Endodermal cell (in vitro differentiated cells): ENCODE measurements around the gene PPP2R2C. TPM values are rescaled to one million over a fixed set of nuclear protein-coding genes. Genes with fewer than 3 reads are reported as not detected.

Source experiments
- DNase-seq: peaks from one replicate; pipeline ENCODE4 v3.0.0-alpha.2; 2017
- H3K27ac ChIP-seq: 2 replicates; pipeline ENCODE4 v1.5.1; 2013; ENCODE audit warnings: mild to moderate bottlenecking, low read depth, low read length, moderate library complexity
- H3K27me3 ChIP-seq: 2 replicates; pipeline ENCODE4 v1.6.1; 2013; ENCODE audit warnings: mild to moderate bottlenecking, low read length, moderate library complexity; ENCODE audit not compliant: insufficient read depth, control insufficient read depth, poor library complexity, severe bottlenecking
- H3K36me3 ChIP-seq: 2 replicates; pipeline ENCODE4 v1.7.0; 2013; ENCODE audit warnings: mild to moderate bottlenecking, low read length, moderate library complexity; ENCODE audit not compliant: control insufficient read depth, insufficient read depth
- H3K4me1 ChIP-seq: one replicate; pipeline ENCODE4 v1.7.0; 2013; ENCODE audit warnings: low read length; ENCODE audit not compliant: control insufficient read depth, insufficient read depth
- H3K4me3 ChIP-seq: 2 replicates; pipeline ENCODE4 v1.5.1; 2013; ENCODE audit warnings: mild to moderate bottlenecking, low read length, moderate library complexity
- H3K9ac ChIP-seq: 2 replicates; pipeline ENCODE4 v1.6.1; 2013; ENCODE audit warnings: mild to moderate bottlenecking, low read length, moderate library complexity; ENCODE audit not compliant: poor library complexity, severe bottlenecking; ENCODE audit errors: extremely low read depth
- H3K9me3 ChIP-seq: 2 replicates; pipeline ENCODE4 v1.6.1; 2013; ENCODE audit warnings: mild to moderate bottlenecking, low read length, moderate library complexity; ENCODE audit not compliant: control insufficient read depth
- H3K27ac Mint-ChIP-seq: 2 replicates; pipeline ENCODE4 v1.8.0; 2020; ENCODE audit warnings: mixed read lengths
- H3K27me3 Mint-ChIP-seq: 2 replicates; pipeline ENCODE4 v1.8.0; 2021; ENCODE audit warnings: mild to moderate bottlenecking, mixed read lengths; ENCODE audit not compliant: insufficient read depth
- H3K36me3 Mint-ChIP-seq: 2 replicates; pipeline ENCODE4 v1.8.0; 2020; ENCODE audit warnings: low read depth, mixed read lengths
- H3K4me1 Mint-ChIP-seq: 2 replicates; pipeline ENCODE4 v1.8.0; 2020; ENCODE audit warnings: mixed read lengths
- H3K4me3 Mint-ChIP-seq: 2 replicates; pipeline ENCODE4 v1.8.0; 2020; ENCODE audit warnings: mild to moderate bottlenecking, moderate library complexity, mixed read lengths
- H3K9me3 Mint-ChIP-seq: 2 replicates; pipeline ENCODE4 v1.8.0; 2020; ENCODE audit warnings: mild to moderate bottlenecking, mixed read lengths
- WGBS, 2 experiments: methylation state at CpG; one replicate each; pipeline versions ENCODE4 v1.1.5 to v1.1.7; 2013; ENCODE audit warnings: missing lambda C conversion rate in 2 of 2, mixed read lengths in 1 of 2; ENCODE audit not compliant: insufficient coverage in 1 of 2, insufficient read length in 1 of 2; 5-methylcytosine and 5-hydroxymethylcytosine counted together
- total RNA-seq, 2 donors: library from RNA; stranded (reverse); fragmentation: NEBNext Ultra II Directional in 1 of 2; extraction: Animal tissue kit (Norgen Biotek cat#: 25700) in 1 of 2; gene quantifications; 2 replicates in 1 of 2; 3 replicates in 1 of 2; pipeline ENCODE4 v1.2.1, GENCODE V29; 2021
- TF ChIP-seq, protein P1 (sequence below): fragments of 200-600 bp; sonication (generic); conservative IDR thresholded peaks from 2 replicates; pipeline ENCODE4 v1.5.0; 2021; ENCODE audit warnings: antibody characterized with exemption, mild to moderate bottlenecking

Gene PPP2R2C
- total RNA-seq, 2 donors from 2014 or later, result 4.4 to 19.2 TPM

- peaks cover 21% of the 10 kb centered on the region for H3K27me3 Mint-ChIP-seq
- H3K27ac ChIP-seq, result no peak overlapping the region
- DNase-seq, result no peak
- WGBS, 2 experiments, result 85% methylated on average over 5 of the region's 5 CpGs; no CpG with 5 or more reads in 1 of the 2 experiments
- H3K27ac Mint-ChIP-seq, result no peak overlapping the region
- no peak overlapping the region for H3K9ac ChIP-seq
- H3K27me3 ChIP-seq, result peaks cover 3% of the 10 kb centered on the region
- TF ChIP-seq, protein P1, sequence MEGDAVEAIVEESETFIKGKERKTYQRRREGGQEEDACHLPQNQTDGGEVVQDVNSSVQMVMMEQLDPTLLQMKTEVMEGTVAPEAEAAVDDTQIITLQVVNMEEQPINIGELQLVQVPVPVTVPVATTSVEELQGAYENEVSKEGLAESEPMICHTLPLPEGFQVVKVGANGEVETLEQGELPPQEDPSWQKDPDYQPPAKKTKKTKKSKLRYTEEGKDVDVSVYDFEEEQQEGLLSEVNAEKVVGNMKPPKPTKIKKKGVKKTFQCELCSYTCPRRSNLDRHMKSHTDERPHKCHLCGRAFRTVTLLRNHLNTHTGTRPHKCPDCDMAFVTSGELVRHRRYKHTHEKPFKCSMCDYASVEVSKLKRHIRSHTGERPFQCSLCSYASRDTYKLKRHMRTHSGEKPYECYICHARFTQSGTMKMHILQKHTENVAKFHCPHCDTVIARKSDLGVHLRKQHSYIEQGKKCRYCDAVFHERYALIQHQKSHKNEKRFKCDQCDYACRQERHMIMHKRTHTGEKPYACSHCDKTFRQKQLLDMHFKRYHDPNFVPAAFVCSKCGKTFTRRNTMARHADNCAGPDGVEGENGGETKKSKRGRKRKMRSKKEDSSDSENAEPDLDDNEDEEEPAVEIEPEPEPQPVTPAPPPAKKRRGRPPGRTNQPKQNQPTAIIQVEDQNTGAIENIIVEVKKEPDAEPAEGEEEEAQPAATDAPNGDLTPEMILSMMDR, result no peak
- no peaks in the 10 kb centered on the region for H3K9me3 ChIP-seq
- H3K4me3 Mint-ChIP-seq, result no peak overlapping the region
- H3K36me3 Mint-ChIP-seq, result no peaks in the 10 kb centered on the region
- H3K9me3 Mint-ChIP-seq, result no peaks in the 10 kb centered on the region
- H3K4me1 ChIP-seq, result peaks cover 2% of the 10 kb centered on the region
- H3K36me3 ChIP-seq, result no peaks in the 10 kb centered on the region
- peaks cover 14% of the 10 kb centered on the region for H3K4me1 Mint-ChIP-seq
- no peak overlapping the region for H3K4me3 ChIP-seq
Observed at GRCh38 chr4:6371271-6371670, 101.1 kb downstream of the PPP2R2C start.

GRCh38 chr4:6369924-6370645 lies 102.3 kb downstream of the PPP2R2C start:
- TF ChIP-seq, protein P1, result no peak
- WGBS, 2 experiments, result 88 to 92% methylated on average over 10 to 17 of the region's 17 CpGs
- peaks cover 2% of the 10 kb centered on the region for H3K4me1 ChIP-seq
- Mint-ChIP-seq H3K27me3 (peaks cover 30% of the 10 kb centered on the region), H3K4me3 (no peak overlapping the region), H3K27ac (no peak overlapping the region), H3K4me1 (peaks cover 14% of the 10 kb centered on the region), H3K36me3 (no peaks in the 10 kb centered on the region), H3K9me3 (no peaks in the 10 kb centered on the region)
- DNase-seq, result peak; percentile 67
- H3K9me3 ChIP-seq, result no peaks in the 10 kb centered on the region
- no peak overlapping the region for H3K9ac ChIP-seq
- no peaks in the 10 kb centered on the region for H3K36me3 ChIP-seq
- H3K27ac ChIP-seq, result no peak overlapping the region
- no peak overlapping the region for H3K4me3 ChIP-seq
- peaks cover 12% of the 10 kb centered on the region for H3K27me3 ChIP-seq

- Histone ChIP-seq H3K27me3 (peaks cover 12% of the 10 kb centered on the region), H3K9me3 (no peaks in the 10 kb centered on the region), H3K36me3 (no peaks in the 10 kb centered on the region), H3K27ac (no peak overlapping the region), H3K4me1 (peaks cover 2% of the 10 kb centered on the region), H3K4me3 (no peak overlapping the region), H3K9ac (no peak overlapping the region)
- Mint-ChIP-seq H3K9me3 (no peaks in the 10 kb centered on the region), H3K4me3 (no peak overlapping the region), H3K4me1 (peaks cover 14% of the 10 kb centered on the region), H3K27me3 (peaks cover 30% of the 10 kb centered on the region), H3K27ac (no peak overlapping the region), H3K36me3 (no peaks in the 10 kb centered on the region)
- 83 to 87% methylated on average over 4 to 8 of the region's 8 CpGs for WGBS, 2 experiments
- DNase-seq, result no peak
- TF ChIP-seq, protein P1, result no peak
Observed at GRCh38 chr4:6369511-6369910, 102.9 kb downstream of the PPP2R2C start.
